ENCODE measurements around the gene DAZAP1.

DAZAP1 gene

DNA sequence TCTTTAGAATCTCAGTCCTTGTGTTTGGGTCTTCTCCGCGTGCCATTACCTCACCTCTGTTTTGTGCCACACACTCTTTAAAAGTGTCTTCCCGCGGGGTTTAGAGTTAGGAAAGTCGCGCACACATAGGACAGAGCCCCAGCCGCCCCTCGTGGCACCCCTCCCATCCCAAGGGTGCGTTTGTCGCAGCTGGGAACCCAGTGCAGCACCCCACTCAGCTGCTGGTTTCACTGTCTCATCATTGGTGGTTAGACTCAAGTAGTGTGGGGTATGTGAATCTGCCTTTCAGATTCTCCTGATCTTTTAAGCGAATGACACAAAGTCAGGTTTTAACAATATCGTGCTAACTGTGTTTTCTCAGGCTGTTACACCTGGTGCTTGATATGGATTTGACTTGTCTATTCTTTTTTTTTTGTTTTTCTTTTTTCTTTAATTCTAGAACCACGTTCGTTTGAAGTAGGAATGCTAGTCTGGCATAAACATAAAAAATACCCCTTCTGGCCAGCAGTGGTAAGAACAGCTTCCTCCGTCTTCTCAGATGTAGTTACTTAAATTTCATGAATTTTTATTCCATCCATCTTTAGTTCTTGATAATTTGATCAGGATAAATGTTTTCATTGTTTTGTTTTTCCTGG, 43.2 kb upstream of the DAZAP1 start:
- TF ChIP-seq, protein P1, sequence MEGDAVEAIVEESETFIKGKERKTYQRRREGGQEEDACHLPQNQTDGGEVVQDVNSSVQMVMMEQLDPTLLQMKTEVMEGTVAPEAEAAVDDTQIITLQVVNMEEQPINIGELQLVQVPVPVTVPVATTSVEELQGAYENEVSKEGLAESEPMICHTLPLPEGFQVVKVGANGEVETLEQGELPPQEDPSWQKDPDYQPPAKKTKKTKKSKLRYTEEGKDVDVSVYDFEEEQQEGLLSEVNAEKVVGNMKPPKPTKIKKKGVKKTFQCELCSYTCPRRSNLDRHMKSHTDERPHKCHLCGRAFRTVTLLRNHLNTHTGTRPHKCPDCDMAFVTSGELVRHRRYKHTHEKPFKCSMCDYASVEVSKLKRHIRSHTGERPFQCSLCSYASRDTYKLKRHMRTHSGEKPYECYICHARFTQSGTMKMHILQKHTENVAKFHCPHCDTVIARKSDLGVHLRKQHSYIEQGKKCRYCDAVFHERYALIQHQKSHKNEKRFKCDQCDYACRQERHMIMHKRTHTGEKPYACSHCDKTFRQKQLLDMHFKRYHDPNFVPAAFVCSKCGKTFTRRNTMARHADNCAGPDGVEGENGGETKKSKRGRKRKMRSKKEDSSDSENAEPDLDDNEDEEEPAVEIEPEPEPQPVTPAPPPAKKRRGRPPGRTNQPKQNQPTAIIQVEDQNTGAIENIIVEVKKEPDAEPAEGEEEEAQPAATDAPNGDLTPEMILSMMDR (IDR thresholded peaks at IDR 0.05; ENCODE audit: extremely low read depth, missing control alignments): peak; percentile 3
- peak; percentile 75 for DNase-seq (ENCODE audit: low spot score)

GRCh38 chr19:1365319-1366269, 41.8 kb upstream of the DAZAP1 start:
- TF ChIP-seq, protein P1 (IDR thresholded peaks at IDR 0.05; ENCODE audit: extremely low read depth, missing control alignments): no peak
- no peak for DNase-seq (ENCODE audit: low spot score)

- TF ChIP-seq, protein P1 (IDR thresholded peaks at IDR 0.05; ENCODE audit: extremely low read depth, missing control alignments): no peak
- no peak for DNase-seq (ENCODE audit: low spot score)
Observed at GRCh38 chr19:1366296-1366695, 41.1 kb upstream of the DAZAP1 start.

GRCh38 chr19:1366899-1367870, 40.2 kb upstream of the DAZAP1 start:
- no peak for DNase-seq (ENCODE audit: low spot score)

DNA sequence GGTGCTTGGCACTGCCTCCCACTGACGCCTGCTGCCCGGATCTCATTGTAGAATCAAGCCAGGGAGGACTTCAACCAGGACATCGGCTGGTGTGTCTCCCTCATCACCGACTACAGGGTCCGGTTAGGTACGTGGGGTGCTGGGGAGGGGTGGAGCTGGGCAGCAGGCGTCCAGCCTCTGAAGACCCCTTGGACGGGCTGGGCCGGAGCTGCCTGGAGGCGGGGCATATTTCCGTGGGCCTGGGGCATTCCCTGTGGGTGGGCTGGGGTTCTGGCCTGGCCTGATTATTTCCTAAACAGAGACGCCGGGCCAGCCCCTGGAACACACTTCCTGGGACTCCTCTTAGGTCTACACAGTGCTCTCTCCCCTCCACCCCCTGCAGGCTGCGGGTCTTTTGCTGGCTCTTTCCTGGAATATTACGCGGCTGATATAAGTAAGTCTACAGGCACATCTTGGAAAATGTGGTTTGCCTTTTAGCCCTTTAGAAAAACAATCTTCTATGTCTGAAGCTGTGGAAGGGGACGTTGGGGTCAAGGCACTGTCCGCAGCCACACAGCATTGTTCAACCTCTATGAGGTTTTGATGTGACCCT, 38.1 kb upstream of the DAZAP1 start:
- no peak for DNase-seq (ENCODE audit: low spot score)
- TF ChIP-seq, protein P1 (IDR thresholded peaks at IDR 0.05; ENCODE audit: extremely low read depth, missing control alignments): no peak

More at GRCh38 chr19:1366899-1367870, 40.2 kb upstream of the DAZAP1 start:
- TF ChIP-seq, protein P1 (IDR thresholded peaks at IDR 0.05; ENCODE audit: extremely low read depth, missing control alignments): no peak

DNA sequence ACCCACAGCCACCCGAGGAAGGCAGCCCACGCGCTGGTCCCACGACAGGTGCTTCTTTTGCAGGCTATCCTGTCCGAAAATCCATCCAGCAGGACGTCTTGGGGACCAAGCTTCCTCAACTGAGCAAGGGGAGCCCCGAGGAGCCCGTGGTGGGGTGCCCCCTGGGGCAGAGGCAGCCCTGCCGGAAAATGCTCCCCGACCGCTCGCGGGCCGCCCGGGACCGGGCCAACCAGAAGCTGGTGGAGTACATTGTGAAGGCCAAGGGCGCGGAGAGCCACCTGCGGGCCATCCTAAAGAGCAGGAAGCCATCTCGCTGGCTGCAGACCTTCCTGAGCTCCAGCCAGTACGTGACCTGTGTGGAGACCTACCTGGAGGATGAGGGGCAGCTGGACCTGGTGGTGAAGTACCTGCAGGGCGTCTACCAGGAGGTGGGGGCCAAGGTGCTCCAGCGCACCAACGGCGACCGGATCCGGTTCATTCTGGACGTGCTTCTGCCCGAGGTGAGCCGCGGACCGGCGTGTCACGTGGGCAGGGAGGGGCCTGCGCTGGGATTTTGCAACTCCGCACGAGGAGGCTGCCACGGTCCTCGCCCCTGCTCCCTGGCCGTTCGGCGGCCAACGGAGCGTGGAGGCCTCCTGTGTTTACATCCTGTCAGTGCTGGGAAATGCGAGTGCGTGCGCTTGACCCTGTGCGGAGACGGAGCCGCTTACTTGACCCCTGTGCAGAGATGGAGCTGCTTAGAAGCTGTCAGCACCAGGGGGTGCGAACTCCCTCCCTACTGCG, 36.6 kb upstream of the DAZAP1 start:
- DNase-seq (ENCODE audit: low spot score): no peak
- TF ChIP-seq, protein P1 (IDR thresholded peaks at IDR 0.05; ENCODE audit: extremely low read depth, missing control alignments): no peak

Measured in GM20000 (cell line).